ENCODE measurements around the gene SLC47A2. TPM values are rescaled to one million over a fixed set of nuclear protein-coding genes. Genes with fewer than 3 reads are reported as not detected.
"Not testable (repeated sequence)": the region's sequence is repeated elsewhere in the genome, so short reads cannot be mapped to it uniquely, and the experiment has no call there.

The SLC47A2 gene
- total and polyA plus RNA-seq, 8 donors = not detected

- WGBS, 2 donors = 67 to 71% methylated on average over 4 of the region's 4 CpGs
- FAIRE-seq (no peak), DNase-seq (no peak), ATAC-seq (no peak)
- H3K27me3 ChIP-seq = no peaks in the 10 kb centered on the region
- H3K9me3 ChIP-seq = no peaks in the 10 kb centered on the region
- TF ChIP-seq CTCF (IDR thresholded peaks at IDR 0.05) = no peak
- intact Hi-C loops (cut with DNase I) = no loop called here
- no peaks in the 10 kb centered on the region for H3K36me3 ChIP-seq
- no peak overlapping the region for H3K27ac ChIP-seq
- no peak overlapping the region for H3K4me3 ChIP-seq
- no peaks in the 10 kb centered on the region for H3K4me1 ChIP-seq
These were observed 14.2 kb downstream of the SLC47A2 start for GRCh38 chr17:19702217-19702641.

DNA sequence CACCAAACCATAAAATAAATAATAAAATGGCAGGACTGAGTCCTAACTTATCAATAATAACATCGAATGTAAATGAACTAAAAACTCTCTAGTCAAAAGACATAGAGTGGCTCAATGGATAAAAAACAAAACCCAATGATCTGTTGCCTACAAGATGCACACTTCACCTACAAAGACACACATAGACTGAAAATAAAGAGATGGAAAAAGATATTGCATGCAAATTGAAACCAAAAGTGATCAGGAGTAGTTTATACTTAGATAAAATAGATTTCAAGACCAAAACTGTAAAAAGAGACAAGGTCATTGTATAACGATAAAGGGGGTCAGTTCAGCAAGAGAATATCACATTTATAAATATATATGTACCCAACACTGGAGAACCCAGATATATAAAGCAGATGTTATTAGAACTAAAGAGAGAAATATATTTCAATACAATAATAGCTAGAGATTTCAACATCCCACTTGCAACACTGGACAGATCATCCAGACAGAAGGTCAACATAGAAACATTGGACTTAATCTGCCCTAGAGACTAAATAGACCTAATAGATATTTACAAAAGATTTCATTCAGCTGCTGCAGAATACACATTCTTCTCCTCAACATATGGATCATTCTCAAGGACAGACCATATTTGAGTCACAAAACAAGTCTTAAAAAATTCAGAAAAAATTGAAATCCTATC, 29.8 kb downstream of the SLC47A2 start:
- H3K27ac ChIP-seq = no peak overlapping the region
- FAIRE-seq = no peak
- no peak for DNase-seq
- no peaks in the 10 kb centered on the region for H3K27me3 ChIP-seq
- 92 to 99% methylated on average over 2 of the region's 2 CpGs for WGBS, 2 donors
- H3K4me1 ChIP-seq = no peaks in the 10 kb centered on the region
- intact Hi-C loops (cut with DNase I) = no loop called here
- no peak overlapping the region for H3K4me3 ChIP-seq
- TF ChIP-seq CTCF (IDR thresholded peaks at IDR 0.05) = no peak
- no peaks in the 10 kb centered on the region for H3K9me3 ChIP-seq
- H3K36me3 ChIP-seq = no peaks in the 10 kb centered on the region
- no peak for ATAC-seq

GRCh38 chr17:19684909-19685580, 31.3 kb downstream of the SLC47A2 start:
- H3K4me3 ChIP-seq; H3K27ac ChIP-seq; intact Hi-C loops (cut with DNase I); FAIRE-seq; ATAC-seq; H3K9me3 ChIP-seq; DNase-seq; H3K27me3 ChIP-seq; H3K4me1 ChIP-seq; H3K36me3 ChIP-seq: not testable (repeated sequence)
- WGBS, 2 donors = 94 to 97% methylated on average over 30 to 32 of the region's 32 CpGs

- no peak for ATAC-seq
- 92 to 93% methylated on average over 2 of the region's 2 CpGs for WGBS, 2 donors
These were observed 33.3 kb downstream of the SLC47A2 start for GRCh38 chr17:19683117-19683516.

More at GRCh38 chr17:19683117-19683516, 33.3 kb downstream of the SLC47A2 start:
- Histone ChIP-seq H3K9me3 (no peaks in the 10 kb centered on the region), H3K36me3 (peaks cover 0 to 7% (median 0%) of the 10 kb centered on the region in 3 donors), H3K27ac (no peak overlapping the region), H3K4me1 (no peaks in the 10 kb centered on the region), H3K27me3 (no peaks in the 10 kb centered on the region), H3K4me3 (no peak overlapping the region)
- FAIRE-seq (no peak), DNase-seq (no peak)
- no peak for TF ChIP-seq CTCF (IDR thresholded peaks at IDR 0.05)
- intact Hi-C loops (cut with DNase I) = no loop called here

Data from pancreas (tissue), 10 donors.